AG04449 (cell line): ENCODE data around the gene PPP2R5E.

Source experiments
- CTCF ChIA-PET: fragments of 350-600 bp; formaldehyde crosslinking; extraction: SDS; loops from one replicate; lab custom pipeline; 2021; ENCODE audit warnings: antibody characterized with exemption; lab: Yijun Ruan, JAX
- POLR2A ChIA-PET: fragments of 400-600, 350-600 bp; formaldehyde crosslinking; extraction: SDS; loops from one replicate; lab custom pipeline; 2020; ENCODE audit warnings: antibody characterized with exemption, inconsistent platforms; lab: Yijun Ruan, JAX
- DNase-seq: peaks from one replicate; pipeline ENCODE4 v3.0.0-alpha.2; 2010; ENCODE audit warnings: low read depth, low spot score
- H3K4me3 ChIP-seq: 2 replicates; pipeline ENCODE4 v1.5.1; 2011; ENCODE audit warnings: low read depth, mild to moderate bottlenecking, control low read depth, low read length
- CTCF ChIP-seq: IDR thresholded peaks from one replicate; pipeline ENCODE4 v1.5.1; 2011; ENCODE audit warnings: mild to moderate bottlenecking, moderate library complexity, low read length, control low read depth, inconsistent platforms; ENCODE audit not compliant: insufficient read depth; ENCODE audit errors: missing control alignments

The PPP2R5E gene

GRCh38 chr14:63467440-63468072 is 75.6 kb downstream of the PPP2R5E start:
- ChIA-PET CTCF (no interaction called here), POLR2A (no interaction called here)
- DNase-seq, result no peak
- no peak for TF ChIP-seq CTCF
- H3K4me3 ChIP-seq, result no peak overlapping the region

- ChIA-PET CTCF (no interaction called here), POLR2A (no interaction called here)
- TF ChIP-seq CTCF, result no peak
Observed at GRCh38 chr14:63465347-63465746, 77.8 kb downstream of the PPP2R5E start.

GRCh38 chr14:63460680-63461369 is 82.4 kb downstream of the PPP2R5E start:
- POLR2A ChIA-PET, result no interaction called here
- no peak overlapping the region for H3K4me3 ChIP-seq
- CTCF ChIA-PET, result interaction anchor here (0.8 kb wide), 1 partner anchor 11 kb away, joined by 3 read pairs; no protein-coding TSS in a partner anchor
- DNase-seq, result no peak
- no peak for TF ChIP-seq CTCF

More at GRCh38 chr14:63465347-63465746, 77.8 kb downstream of the PPP2R5E start:
- no peak overlapping the region for H3K4me3 ChIP-seq
- no peak for DNase-seq

GRCh38 chr14:63459738-63460137 is 83.4 kb downstream of the PPP2R5E start:
- no peak overlapping the region for H3K4me3 ChIP-seq
- ChIA-PET POLR2A (no interaction called here), CTCF (interaction anchor here (0.8 kb wide), 1 partner anchor 10 kb away, joined by 3 read pairs; no protein-coding TSS in a partner anchor)
- no peak for TF ChIP-seq CTCF
- no peak for DNase-seq

- DNase-seq, result no peak
- POLR2A ChIA-PET, result no interaction called here
- H3K4me3 ChIP-seq, result no peak overlapping the region
- CTCF ChIA-PET, result no interaction called here
- TF ChIP-seq CTCF, result no peak
Observed at GRCh38 chr14:63457498-63457897, 85.7 kb downstream of the PPP2R5E start.

- no peak for TF ChIP-seq CTCF
- POLR2A ChIA-PET, result no interaction called here
Observed at GRCh38 chr14:63454863-63455622, 88.1 kb downstream of the PPP2R5E start.

More at GRCh38 chr14:63454863-63455622, 88.1 kb downstream of the PPP2R5E start:
- CTCF ChIA-PET, result interaction anchor here (2.0 kb wide), 1 partner anchor 17 kb away, joined by 6 read pairs; no protein-coding TSS in a partner anchor
- no peak for DNase-seq
- no peak overlapping the region for H3K4me3 ChIP-seq
